ENCODE data around the gene FXR1. TPM values are rescaled to one million over a fixed set of nuclear protein-coding genes. Genes with fewer than 3 reads are reported as not detected.
A peak's percentile ranks its signal among the peaks of the same experiment; 100 is the strongest.
"Not testable (repeated sequence)": the region's sequence is repeated elsewhere in the genome, so short reads cannot be mapped to it uniquely, and the experiment has no call there.

FXR1 gene
- total RNA-seq = 213 and 216 TPM in 2 replicates
- long read RNA-seq, full-length matches to known transcripts = 280 of 360 reads
- long read RNA-seq, partial matches to known transcripts = 30 of 360 reads
- long read RNA-seq, other reads (novel, unspliced or antisense) = 50 of 360 reads

GRCh38 chr3:180912304-180913296 is at the start of gene FXR1:
Gene FXR1 (plus strand): TSS chr3:180912670. CDS start chr3:180912686, 16 bp downstream.
- H3K4me1 Mint-ChIP-seq (ENCODE audit: low read depth) = peaks cover 23% of the 10 kb centered on the region
- H3K27ac Mint-ChIP-seq = peak within 1 kb of the TSS; percentile 99
- TF ChIP-seq CTCF (IDR thresholded peaks at IDR 0.05; ENCODE audit: unreplicated experiment) = peak; percentile 67
- no peaks in the 10 kb centered on the region for H3K27me3 Mint-ChIP-seq
- H3K36me3 Mint-ChIP-seq (ENCODE audit: insufficient read depth) = peaks cover 11% of the 10 kb centered on the region
- DNase-seq (ENCODE audit: low spot score, unreplicated experiment) = peak; percentile 92
- no peaks in the 10 kb centered on the region for H3K9me3 Mint-ChIP-seq (ENCODE audit: low read depth)
- peak within 1 kb of the TSS; percentile 98 for H3K4me3 Mint-ChIP-seq (ENCODE audit: low read depth)

- TF ChIP-seq CTCF (IDR thresholded peaks at IDR 0.05; ENCODE audit: unreplicated experiment) = peak; percentile 19
- Mint-ChIP-seq H3K36me3 (ENCODE audit: insufficient read depth) (no peaks in the 10 kb centered on the region), H3K27ac (no peak overlapping the region), H3K27me3 (peaks cover 25% of the 10 kb centered on the region), H3K4me1 (ENCODE audit: low read depth) (peaks cover 1% of the 10 kb centered on the region), H3K4me3 (ENCODE audit: low read depth) (peak overlapping the region; percentile 41), H3K9me3 (ENCODE audit: low read depth) (no peaks in the 10 kb centered on the region)
- DNase-seq (ENCODE audit: low spot score, unreplicated experiment) = no peak
These were observed 42.3 kb upstream of the FXR1 start for GRCh38 chr3:180870008-180870699.

GRCh38 chr3:180871901-180872300 is 40.6 kb upstream of the FXR1 start:
- Mint-ChIP-seq H3K4me1 (ENCODE audit: low read depth) (peaks cover 1% of the 10 kb centered on the region), H3K36me3 (ENCODE audit: insufficient read depth) (no peaks in the 10 kb centered on the region), H3K27ac (no peak overlapping the region)

GRCh38 chr3:180872430-180872829 is 40.0 kb upstream of the FXR1 start:
- H3K9me3 Mint-ChIP-seq (ENCODE audit: low read depth); H3K4me1 Mint-ChIP-seq (ENCODE audit: low read depth); H3K4me3 Mint-ChIP-seq (ENCODE audit: low read depth); H3K27ac Mint-ChIP-seq; H3K36me3 Mint-ChIP-seq (ENCODE audit: insufficient read depth); DNase-seq (ENCODE audit: low spot score, unreplicated experiment): not testable (repeated sequence)
- H3K27me3 Mint-ChIP-seq = peaks cover 25% of the 10 kb centered on the region

More at GRCh38 chr3:180871901-180872300, 40.6 kb upstream of the FXR1 start:
- Mint-ChIP-seq H3K27me3 (peaks cover 25% of the 10 kb centered on the region), H3K4me3 (ENCODE audit: low read depth) (no peak overlapping the region), H3K9me3 (ENCODE audit: low read depth) (no peaks in the 10 kb centered on the region)
- DNase-seq (ENCODE audit: low spot score, unreplicated experiment) = no peak
- TF ChIP-seq CTCF (IDR thresholded peaks at IDR 0.05; ENCODE audit: unreplicated experiment) = no peak

DNA sequence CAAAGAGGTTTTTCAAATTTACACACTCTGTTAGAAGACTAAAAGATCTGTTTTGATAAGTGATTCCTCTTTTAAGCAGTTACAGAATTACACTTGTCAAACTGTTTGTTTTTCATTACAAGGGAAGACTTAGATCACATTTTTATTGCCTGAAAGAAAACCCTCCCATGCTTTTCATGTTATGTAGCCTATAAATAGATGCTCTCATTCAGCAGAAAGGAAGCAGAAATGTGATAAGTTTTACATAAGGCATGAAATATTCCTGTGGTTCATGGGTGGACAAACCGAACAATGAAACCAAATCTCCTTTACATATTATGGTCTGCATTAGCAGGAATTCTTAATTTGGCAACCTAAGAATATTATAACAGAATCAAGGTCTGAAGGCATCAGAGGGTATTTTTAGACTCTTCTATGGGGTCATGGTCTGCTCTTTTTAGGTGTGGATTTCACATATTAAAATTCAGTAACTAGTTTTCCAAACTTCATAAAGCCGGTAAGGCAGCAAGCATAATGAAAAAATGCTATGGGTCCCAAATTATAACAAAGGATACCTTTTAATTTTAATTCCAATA is 37.3 kb upstream of the FXR1 start:
- H3K4me3 Mint-ChIP-seq (ENCODE audit: low read depth) = no peak overlapping the region

More for the DNA sequence above, 37.3 kb upstream of the FXR1 start:
- TF ChIP-seq CTCF (IDR thresholded peaks at IDR 0.05; ENCODE audit: unreplicated experiment) = no peak
- Mint-ChIP-seq H3K9me3 (ENCODE audit: low read depth) (no peaks in the 10 kb centered on the region), H3K27me3 (peaks cover 3% of the 10 kb centered on the region), H3K36me3 (ENCODE audit: insufficient read depth) (no peaks in the 10 kb centered on the region), H3K4me1 (ENCODE audit: low read depth) (no peaks in the 10 kb centered on the region), H3K27ac (no peak overlapping the region)
- DNase-seq (ENCODE audit: low spot score, unreplicated experiment) = no peak
